ENCODE results near the gene ABCD1. TPM values are rescaled to one million over a fixed set of nuclear protein-coding genes. Genes with fewer than 3 reads are reported as not detected.

ABCD1 gene
- total and polyA plus RNA-seq, 9 of the 15 experiments (the other 6 are each of a cell fraction or from before 2014, with no cell fraction given), result 0.07 to 6.9 (median 2.2) TPM

DNA sequence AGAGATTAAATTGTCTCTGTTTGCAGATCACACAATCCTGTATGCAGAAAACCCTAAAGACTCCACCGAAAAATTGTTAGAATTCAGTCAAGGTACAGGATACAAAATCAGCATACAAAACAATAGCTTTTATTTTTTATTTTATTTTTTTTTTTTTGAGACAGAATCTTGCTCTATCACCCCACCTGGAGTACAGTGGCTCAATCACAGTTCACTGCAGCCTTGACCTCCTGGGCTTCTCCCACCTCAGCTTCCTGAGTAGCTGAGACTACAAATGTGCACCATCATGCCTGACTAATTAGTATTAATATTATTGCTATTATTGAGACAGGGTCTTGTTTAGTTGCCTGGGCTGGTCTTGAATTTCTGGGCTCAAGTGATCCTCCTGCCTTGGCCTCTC, 30.5 kb downstream of the ABCD1 start:
- in situ Hi-C loops (cut with MboI) (no loop called here), intact Hi-C loops (cut with micrococcal nuclease) (no loop called here)
- WGBS (ENCODE audit: insufficient coverage, low coverage, missing lambda C conversion rate), result 57% methylated on average over 1 of the region's 1 CpG
- Histone ChIP-seq H4K20me1 (replicated peaks; ENCODE audit: control insufficient read depth, insufficient read depth, low read length) (no peaks in the 10 kb centered on the region), H3K27me3 (ENCODE audit: control insufficient read depth in 2 of 2, insufficient read depth in 2 of 2, low read length in 2 of 2) (no peaks in the 10 kb centered on the region), H2AFZ (ENCODE audit: low read depth, low read length) (no peak overlapping the region), H3K79me2 (ENCODE audit: control insufficient read depth, insufficient read depth, low read length) (no peaks in the 10 kb centered on the region), H3K4me3 (no peak overlapping the region), H3K4me2 (ENCODE audit: insufficient read depth, low read length) (no peak overlapping the region), H3K4me1 (replicated peaks in 1 of 2; ENCODE audit: control insufficient read depth in 2 of 2, insufficient read depth in 2 of 2, low read length in 2 of 2) (no peaks in the 10 kb centered on the region; a peak in 1 of 5 replicates), H3K27ac (ENCODE audit: extremely low read depth, low read depth, low read length) (no peak overlapping the region), H3K9me1 (ENCODE audit: control insufficient read depth, insufficient read depth, low read length) (no peaks in the 10 kb centered on the region), H3K9me3 (replicated peaks; ENCODE audit: control insufficient read depth, insufficient read depth, low read depth, low read length) (no peaks in the 10 kb centered on the region), H3K36me3 (ENCODE audit: control insufficient read depth, insufficient read depth, low read length) (0 out of 3 replicates have a peak, but pooled peaks cover 2% of the 10 kb centered on the region), H3K9ac (ENCODE audit: insufficient read depth in 1 of 2, low read depth in 2 of 2, low read length in 2 of 2) (no peak overlapping the region)
- TF ChIP-seq, protein P1, sequence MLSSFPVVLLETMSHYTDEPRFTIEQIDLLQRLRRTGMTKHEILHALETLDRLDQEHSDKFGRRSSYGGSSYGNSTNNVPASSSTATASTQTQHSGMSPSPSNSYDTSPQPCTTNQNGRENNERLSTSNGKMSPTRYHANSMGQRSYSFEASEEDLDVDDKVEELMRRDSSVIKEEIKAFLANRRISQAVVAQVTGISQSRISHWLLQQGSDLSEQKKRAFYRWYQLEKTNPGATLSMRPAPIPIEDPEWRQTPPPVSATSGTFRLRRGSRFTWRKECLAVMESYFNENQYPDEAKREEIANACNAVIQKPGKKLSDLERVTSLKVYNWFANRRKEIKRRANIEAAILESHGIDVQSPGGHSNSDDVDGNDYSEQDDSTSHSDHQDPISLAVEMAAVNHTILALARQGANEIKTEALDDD (IDR thresholded peaks at IDR 0.05), result no peak
- TF ChIP-seq, protein P2, sequence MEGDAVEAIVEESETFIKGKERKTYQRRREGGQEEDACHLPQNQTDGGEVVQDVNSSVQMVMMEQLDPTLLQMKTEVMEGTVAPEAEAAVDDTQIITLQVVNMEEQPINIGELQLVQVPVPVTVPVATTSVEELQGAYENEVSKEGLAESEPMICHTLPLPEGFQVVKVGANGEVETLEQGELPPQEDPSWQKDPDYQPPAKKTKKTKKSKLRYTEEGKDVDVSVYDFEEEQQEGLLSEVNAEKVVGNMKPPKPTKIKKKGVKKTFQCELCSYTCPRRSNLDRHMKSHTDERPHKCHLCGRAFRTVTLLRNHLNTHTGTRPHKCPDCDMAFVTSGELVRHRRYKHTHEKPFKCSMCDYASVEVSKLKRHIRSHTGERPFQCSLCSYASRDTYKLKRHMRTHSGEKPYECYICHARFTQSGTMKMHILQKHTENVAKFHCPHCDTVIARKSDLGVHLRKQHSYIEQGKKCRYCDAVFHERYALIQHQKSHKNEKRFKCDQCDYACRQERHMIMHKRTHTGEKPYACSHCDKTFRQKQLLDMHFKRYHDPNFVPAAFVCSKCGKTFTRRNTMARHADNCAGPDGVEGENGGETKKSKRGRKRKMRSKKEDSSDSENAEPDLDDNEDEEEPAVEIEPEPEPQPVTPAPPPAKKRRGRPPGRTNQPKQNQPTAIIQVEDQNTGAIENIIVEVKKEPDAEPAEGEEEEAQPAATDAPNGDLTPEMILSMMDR (IDR thresholded peaks at IDR 0.05 in 2 of 3, conservative IDR thresholded peaks at IDR 0.05 in 1 of 3; ENCODE audit: insufficient read depth in 2 of 3, low read depth in 1 of 3, low read length in 3 of 3), result peak in 1 of 3 experiments; percentile 18; a peak in 1 of 6 replicates
- TF ChIP-seq ZNF384 (IDR thresholded peaks at IDR 0.05; ENCODE audit: low read depth, low read length), result peak; percentile 58; the same call in 1 of the 2 replicates
- FAIRE-seq (no peak), DNase-seq (ENCODE audit: extremely low read depth in 1 of 4, low spot score in 3 of 4) (no peak), ATAC-seq (peak; percentile 66; the same call in 2 of the 3 replicates)
- ChIA-PET POLR2A (no interaction called here), CTCF (ENCODE audit: low intra/inter-chr PET ratio) (interaction anchor here (0.5 kb wide), 1 partner anchor 199 kb away, joined by 3 read pairs; no protein-coding TSS in a partner anchor)
- BruUV-seq (replicated peaks), result no TSS peak
